ENCODE measurements around the gene GPR25. TPM values are rescaled to one million over a fixed set of nuclear protein-coding genes. Genes with fewer than 3 reads are reported as not detected.

GPR25 gene
- total and polyA plus RNA-seq, 2 of the 4 experiments (the other 2 are of a cell fraction): not detected

DNA sequence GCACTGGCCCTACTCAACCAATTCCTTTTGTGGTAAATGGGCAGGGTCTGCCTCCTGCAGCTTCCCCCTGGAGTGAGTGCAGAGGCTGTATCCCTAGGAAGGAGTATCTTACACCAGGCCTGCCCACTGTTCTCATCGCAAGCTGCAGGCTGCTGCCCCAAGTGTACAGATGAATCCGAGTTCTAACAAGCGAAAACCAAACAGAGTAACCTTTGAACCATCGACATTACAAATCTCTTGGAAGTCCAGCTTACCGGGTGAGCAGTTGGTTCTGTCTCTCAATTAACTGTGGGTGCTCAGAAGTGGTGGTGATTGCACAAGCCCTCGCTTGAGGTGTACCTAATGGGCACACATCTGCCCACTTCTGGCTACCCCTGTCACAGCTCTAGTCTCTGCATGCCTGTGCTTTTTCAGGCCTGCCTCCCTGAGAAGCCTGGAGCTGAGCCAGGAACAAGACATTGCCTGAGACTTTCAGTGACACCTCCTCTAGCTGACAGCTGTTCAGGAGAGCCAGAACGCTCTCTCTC, 44.6 kb downstream of the GPR25 start:
- intact Hi-C loops (cut with micrococcal nuclease): no loop called here

More for the DNA sequence above, 44.6 kb downstream of the GPR25 start:
- ATAC-seq (ENCODE audit: low read depth) (no peak), DNase-seq (no peak)
- no peaks in the 10 kb centered on the region for H3K4me1 ChIP-seq (ENCODE audit: control insufficient read depth, insufficient read depth, low read length)
- TF ChIP-seq CHD1 (IDR thresholded peaks at IDR 0.05; ENCODE audit: low read depth, low read length) (no peak), MAZ (IDR thresholded peaks at IDR 0.05; ENCODE audit: borderline replicate concordance, low read depth, low read length) (no peak), FOS (IDR thresholded peaks at IDR 0.05; ENCODE audit: low read depth, low read length) (no peak), POLR2A (IDR thresholded peaks at IDR 0.05; ENCODE audit: low read depth, low read length) (no peak), RFX5 (IDR thresholded peaks at IDR 0.05; ENCODE audit: low read depth, low read length) (no peak), BHLHE40 (IDR thresholded peaks at IDR 0.05; ENCODE audit: low read depth, low read length) (no peak), MAFK (IDR thresholded peaks at IDR 0.05; ENCODE audit: low read depth, low read length) (no peak), RAD21 (IDR thresholded peaks at IDR 0.05; ENCODE audit: low read length) (no peak), MXI1 (IDR thresholded peaks at IDR 0.05; ENCODE audit: borderline replicate concordance, low read depth, low read length) (no peak), RCOR1 (IDR thresholded peaks at IDR 0.05; ENCODE audit: insufficient replicate concordance, low read length) (no peak), SMC3 (IDR thresholded peaks at IDR 0.05; ENCODE audit: low read depth, low read length) (no peak), NFE2L2 (IDR thresholded peaks at IDR 0.05; ENCODE audit: low read depth, low read length) (no peak), CEBPB (IDR thresholded peaks at IDR 0.05; ENCODE audit: low read depth, low read length) (no peak)
- TF ChIP-seq, protein P1, sequence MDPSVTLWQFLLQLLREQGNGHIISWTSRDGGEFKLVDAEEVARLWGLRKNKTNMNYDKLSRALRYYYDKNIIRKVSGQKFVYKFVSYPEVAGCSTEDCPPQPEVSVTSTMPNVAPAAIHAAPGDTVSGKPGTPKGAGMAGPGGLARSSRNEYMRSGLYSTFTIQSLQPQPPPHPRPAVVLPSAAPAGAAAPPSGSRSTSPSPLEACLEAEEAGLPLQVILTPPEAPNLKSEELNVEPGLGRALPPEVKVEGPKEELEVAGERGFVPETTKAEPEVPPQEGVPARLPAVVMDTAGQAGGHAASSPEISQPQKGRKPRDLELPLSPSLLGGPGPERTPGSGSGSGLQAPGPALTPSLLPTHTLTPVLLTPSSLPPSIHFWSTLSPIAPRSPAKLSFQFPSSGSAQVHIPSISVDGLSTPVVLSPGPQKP (IDR thresholded peaks at IDR 0.05; ENCODE audit: borderline replicate concordance, low read depth, low read length): no peak
- TF ChIP-seq, protein P2, sequence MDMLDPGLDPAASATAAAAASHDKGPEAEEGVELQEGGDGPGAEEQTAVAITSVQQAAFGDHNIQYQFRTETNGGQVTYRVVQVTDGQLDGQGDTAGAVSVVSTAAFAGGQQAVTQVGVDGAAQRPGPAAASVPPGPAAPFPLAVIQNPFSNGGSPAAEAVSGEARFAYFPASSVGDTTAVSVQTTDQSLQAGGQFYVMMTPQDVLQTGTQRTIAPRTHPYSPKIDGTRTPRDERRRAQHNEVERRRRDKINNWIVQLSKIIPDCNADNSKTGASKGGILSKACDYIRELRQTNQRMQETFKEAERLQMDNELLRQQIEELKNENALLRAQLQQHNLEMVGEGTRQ (IDR thresholded peaks at IDR 0.05; ENCODE audit: low read depth, low read length): no peak
- TF ChIP-seq, protein P3, sequence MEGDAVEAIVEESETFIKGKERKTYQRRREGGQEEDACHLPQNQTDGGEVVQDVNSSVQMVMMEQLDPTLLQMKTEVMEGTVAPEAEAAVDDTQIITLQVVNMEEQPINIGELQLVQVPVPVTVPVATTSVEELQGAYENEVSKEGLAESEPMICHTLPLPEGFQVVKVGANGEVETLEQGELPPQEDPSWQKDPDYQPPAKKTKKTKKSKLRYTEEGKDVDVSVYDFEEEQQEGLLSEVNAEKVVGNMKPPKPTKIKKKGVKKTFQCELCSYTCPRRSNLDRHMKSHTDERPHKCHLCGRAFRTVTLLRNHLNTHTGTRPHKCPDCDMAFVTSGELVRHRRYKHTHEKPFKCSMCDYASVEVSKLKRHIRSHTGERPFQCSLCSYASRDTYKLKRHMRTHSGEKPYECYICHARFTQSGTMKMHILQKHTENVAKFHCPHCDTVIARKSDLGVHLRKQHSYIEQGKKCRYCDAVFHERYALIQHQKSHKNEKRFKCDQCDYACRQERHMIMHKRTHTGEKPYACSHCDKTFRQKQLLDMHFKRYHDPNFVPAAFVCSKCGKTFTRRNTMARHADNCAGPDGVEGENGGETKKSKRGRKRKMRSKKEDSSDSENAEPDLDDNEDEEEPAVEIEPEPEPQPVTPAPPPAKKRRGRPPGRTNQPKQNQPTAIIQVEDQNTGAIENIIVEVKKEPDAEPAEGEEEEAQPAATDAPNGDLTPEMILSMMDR (conservative IDR thresholded peaks at IDR 0.05; ENCODE audit: low read depth, low read length): no peak
- no peak overlapping the region for H3K9ac ChIP-seq (ENCODE audit: low read depth, low read length)
- no peak overlapping the region for H4K91ac ChIP-seq (ENCODE audit: insufficient read depth, low read depth, low read length)
- no peak overlapping the region for H3K23ac ChIP-seq (ENCODE audit: low read depth, low read length)
- no peaks in the 10 kb centered on the region for H3K9me1 ChIP-seq (ENCODE audit: insufficient read depth, low read length)
- no peak overlapping the region for H3K4me2 ChIP-seq (ENCODE audit: low read depth, low read length)
- H3K56ac ChIP-seq (ENCODE audit: extremely low read depth, insufficient read depth, low read length): no peak overlapping the region
- H3K27ac ChIP-seq (ENCODE audit: insufficient read depth, low read length): no peak overlapping the region
- no peak overlapping the region for H2BK20ac ChIP-seq (ENCODE audit: low read depth, low read length)
- POLR2A ChIA-PET (ENCODE audit: unreplicated experiment): no interaction called here
- no peak overlapping the region for H2BK15ac ChIP-seq (ENCODE audit: low read depth, low read length)
- H3K9me3 ChIP-seq (ENCODE audit: control insufficient read depth, insufficient read depth, low read length): no peaks in the 10 kb centered on the region
- CTCF ChIA-PET: interaction anchor here (0.8 kb wide), 1 partner anchor 134 kb away, joined by 3 read pairs; no protein-coding TSS in a partner anchor
- no TSS peak for BruUV-seq (replicated peaks)
- H4K5ac ChIP-seq (ENCODE audit: low read depth, low read length): no peak overlapping the region
- H3K27me3 ChIP-seq (ENCODE audit: control insufficient read depth, insufficient read depth, low read length): peaks cover 31% of the 10 kb centered on the region
- no peaks in the 10 kb centered on the region for H3K79me1 ChIP-seq (ENCODE audit: low read depth in 1 of 2, low read length in 2 of 2)
- no peak overlapping the region for H2AK9ac ChIP-seq (replicated peaks; ENCODE audit: low read depth, low read length, poor library complexity)
- H3K4me3 ChIP-seq (ENCODE audit: insufficient read depth, low read depth, low read length): no peak overlapping the region
- no peak overlapping the region for H3K14ac ChIP-seq (replicated peaks; ENCODE audit: low read depth, low read length)
- no peaks in the 10 kb centered on the region for H3K36me3 ChIP-seq (ENCODE audit: control insufficient read depth, insufficient read depth, low read length)
- no peak overlapping the region for H4K8ac ChIP-seq (ENCODE audit: low read depth in 2 of 2, low read length in 2 of 2)
- no peak overlapping the region for H2AK5ac ChIP-seq (ENCODE audit: low read depth, low read length)
- dilution Hi-C loops (cut with HindIII; ENCODE audit: low sequenced_read_pairs, unreplicated experiment) (no loop called here), in situ Hi-C loops (cut with MboI; ENCODE audit: low sequenced_read_pairs) (no loop called here)
- H2AFZ ChIP-seq (replicated peaks; ENCODE audit: low read length, poor library complexity): no peak overlapping the region
- no peaks in the 10 kb centered on the region for H4K20me1 ChIP-seq (ENCODE audit: insufficient read depth, low read length)
- 85% methylated on average over 4 of the region's 7 CpGs; no CpG with 5 or more reads in 1 of the 2 experiments for WGBS, 2 experiments (ENCODE audit: extremely low coverage in 2 of 2, insufficient read length in 1 of 2)
- H3K18ac ChIP-seq (ENCODE audit: low read depth, low read length): no peak overlapping the region
- H2BK5ac ChIP-seq (ENCODE audit: low read depth, low read length, poor library complexity, severe bottlenecking): no peak overlapping the region
- H2BK120ac ChIP-seq (ENCODE audit: low read depth, low read length): no peak overlapping the region
- H3K4ac ChIP-seq (ENCODE audit: low read depth, low read length): no peak overlapping the region

Data from IMR-90 (cell line).